EL (cell line): ENCODE measurements around the gene PTAR1.

Experiments used
- DNase-seq: peaks from one replicate; pipeline ENCODE4 v3.0.0-alpha.2; 2016

Gene PTAR1

DNA sequence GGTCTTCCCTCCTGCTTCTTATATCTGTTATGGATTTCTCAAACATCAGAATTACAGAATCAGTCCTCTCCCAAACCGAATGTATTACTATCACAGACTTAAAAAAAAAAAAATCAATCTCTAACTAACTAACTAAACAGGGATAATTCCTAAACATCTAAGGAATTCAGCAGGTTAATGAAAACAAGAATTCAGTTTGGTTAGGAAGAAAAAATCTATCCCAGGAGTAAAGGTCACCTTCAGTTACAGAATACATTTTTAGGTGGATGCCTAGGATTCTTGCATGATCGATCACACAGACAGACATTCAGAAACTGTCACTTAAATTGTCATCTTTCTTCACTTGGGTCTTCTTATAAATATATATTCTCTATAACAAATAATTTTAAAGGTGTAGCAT lies 11.5 kb downstream of the PTAR1 start:
- DNase-seq: peak; percentile 54

DNA sequence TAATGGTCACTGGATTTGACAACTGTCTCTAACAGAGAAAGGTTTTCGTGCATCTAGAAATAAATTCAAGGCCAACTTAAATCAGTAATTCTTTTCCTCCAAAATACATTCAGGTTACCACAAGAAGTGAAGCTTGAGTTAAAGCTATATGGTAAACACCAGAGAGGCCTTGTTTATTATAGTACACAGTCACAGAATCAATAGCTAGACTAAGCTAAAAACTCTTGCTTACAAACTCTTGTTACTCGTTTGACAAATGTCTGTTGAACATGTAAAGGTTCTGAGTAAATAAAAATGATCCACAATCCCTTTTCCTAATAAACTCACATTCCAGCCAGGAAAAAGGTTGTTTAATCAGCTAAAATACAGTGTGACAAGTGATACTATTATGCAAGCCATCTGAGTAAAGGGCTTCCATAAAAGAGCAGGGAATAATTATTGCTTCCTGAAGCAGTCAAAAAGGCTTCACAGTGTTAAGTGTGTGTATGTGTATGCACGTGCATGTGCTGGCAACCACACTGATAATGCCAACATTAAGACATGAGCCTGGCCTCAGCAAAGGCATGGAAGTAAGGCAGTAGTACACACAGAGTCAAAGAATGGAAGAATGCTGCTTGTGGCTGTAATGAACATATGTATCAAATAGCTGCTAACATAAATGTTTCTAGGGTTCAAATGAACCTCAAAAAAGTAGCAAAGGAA lies 12.8 kb downstream of the PTAR1 start:
- DNase-seq: no peak

DNA sequence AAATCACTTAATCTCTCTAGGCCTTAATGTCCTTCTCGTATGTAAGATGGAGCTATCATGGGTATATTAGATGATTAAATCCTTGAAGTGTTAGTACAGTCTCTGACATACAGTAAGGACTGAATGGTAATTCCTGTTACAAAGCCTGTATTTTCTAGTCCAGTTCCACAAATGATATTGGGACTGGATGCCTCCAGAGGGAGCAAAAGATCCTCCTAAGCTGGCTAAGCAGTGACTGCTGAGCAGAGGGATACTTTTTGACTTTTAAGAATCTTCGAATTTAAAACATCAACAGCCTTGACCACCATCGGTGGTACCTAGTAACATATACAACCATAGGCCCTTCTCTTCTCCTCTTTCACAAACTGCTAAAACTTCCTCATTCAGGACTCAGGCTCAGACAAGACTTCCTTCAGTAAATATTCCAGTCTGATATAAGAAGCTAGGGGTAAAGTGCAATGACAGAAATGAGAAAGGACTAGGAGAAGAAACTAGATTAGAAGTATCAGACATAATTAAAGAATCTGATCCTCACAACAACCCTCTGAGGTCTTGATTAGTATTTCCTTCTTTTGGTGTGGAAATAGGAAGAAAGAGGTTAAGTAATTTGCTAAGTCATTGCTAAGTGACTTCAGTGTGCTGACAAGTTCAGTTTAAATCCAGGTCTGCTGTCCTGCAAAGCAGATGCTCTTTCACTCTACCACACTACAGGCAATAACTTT lies 13.9 kb downstream of the PTAR1 start:
- no peak for DNase-seq

DNA sequence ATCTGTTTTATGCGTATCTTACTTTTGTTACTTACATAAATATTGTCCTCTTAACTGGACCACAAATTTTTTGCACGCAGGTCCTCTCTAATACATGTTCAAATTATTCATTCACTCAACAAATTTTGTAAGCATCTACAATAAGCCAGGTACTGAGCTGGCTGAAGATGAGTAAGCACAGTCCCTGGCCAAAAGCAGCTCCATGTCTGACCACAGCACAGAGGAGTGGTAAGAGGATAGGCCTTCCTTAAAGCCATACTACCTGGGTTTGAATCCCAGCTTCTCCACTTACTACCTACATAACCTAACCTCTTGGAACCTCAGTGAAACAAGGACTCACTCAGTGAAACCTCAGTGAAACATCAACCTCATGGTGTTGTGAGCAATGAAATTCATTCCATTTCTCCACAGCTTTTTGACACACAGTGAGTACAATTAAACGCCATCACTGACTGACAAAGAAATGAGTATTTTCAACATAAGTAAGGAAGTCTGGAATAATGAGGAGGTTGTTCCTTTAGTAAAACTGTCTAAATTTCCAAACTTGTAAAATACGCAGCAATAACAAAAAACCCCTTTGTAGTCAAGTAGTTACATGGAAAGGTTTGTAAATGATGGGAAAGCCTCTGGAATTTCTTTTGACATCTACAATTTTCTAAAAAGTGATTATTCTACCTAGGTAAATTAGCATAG lies 15.0 kb downstream of the PTAR1 start:
- DNase-seq: no peak

DNA sequence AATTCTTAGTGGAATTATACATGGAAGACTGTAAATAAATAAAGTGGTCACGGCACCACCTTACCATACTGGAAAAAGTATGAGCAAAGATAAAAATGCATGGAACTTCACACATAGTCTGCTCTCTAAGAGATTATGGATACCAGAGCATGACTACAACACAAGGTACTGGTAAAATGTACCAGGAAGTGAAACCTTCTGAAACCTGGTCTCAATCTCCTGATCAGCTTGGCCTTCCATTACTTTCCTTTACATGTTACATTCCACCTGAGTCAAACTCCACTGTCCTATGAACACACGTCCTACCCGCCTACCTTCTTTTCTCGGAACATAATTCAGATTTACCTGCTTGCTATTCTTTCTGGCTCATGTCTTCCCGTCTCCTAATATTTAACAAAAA lies 15.9 kb downstream of the PTAR1 start:
- no peak for DNase-seq

DNA sequence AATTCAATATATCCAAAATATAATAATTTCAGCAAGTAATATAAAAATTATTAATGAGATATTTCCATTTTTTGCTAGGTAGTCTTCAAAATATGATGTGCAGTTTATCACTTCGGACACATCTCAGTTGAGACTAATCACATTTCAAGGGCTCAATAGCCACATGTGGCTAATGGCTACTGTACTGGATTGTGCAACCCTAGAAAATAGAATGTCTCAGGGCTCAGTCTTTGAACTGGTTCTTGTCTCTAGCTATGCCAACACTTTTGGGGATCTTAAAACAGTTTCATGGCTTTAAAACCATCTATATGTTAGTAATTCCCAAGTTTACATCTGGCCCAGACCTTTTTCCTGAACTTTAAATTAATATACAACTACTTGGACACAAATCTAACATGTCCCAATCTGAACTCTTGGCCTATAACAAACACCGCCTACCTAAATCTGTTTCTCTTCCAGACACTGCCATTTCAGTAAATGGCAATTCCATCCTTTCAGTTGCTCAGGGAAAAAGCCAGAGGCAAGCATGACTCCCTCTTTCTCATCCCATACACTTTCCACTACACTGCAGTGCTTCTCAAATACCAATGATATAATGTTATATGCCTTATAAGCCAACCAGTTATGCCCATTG lies 18.8 kb downstream of the PTAR1 start:
- DNase-seq: no peak

DNA sequence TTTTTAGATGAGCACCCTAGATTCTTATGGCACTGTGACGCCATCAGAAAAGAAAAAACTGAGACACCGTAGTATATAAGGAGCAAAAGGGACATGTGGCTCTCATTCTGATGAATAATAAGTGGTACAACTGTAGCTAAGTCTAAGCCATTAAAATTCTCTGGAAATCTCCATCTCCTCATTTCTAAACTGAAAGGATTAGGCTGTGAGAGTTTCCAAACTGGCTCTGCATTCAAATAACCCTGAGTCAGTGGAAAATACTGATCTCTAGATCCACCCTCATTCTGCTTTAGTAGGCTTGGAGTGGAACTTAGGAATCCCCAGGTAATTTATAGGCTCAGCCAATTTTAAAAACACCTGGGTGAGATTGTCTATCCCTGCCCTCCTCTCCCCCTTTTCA lies 28.5 kb downstream of the PTAR1 start:
- no peak for DNase-seq

DNA sequence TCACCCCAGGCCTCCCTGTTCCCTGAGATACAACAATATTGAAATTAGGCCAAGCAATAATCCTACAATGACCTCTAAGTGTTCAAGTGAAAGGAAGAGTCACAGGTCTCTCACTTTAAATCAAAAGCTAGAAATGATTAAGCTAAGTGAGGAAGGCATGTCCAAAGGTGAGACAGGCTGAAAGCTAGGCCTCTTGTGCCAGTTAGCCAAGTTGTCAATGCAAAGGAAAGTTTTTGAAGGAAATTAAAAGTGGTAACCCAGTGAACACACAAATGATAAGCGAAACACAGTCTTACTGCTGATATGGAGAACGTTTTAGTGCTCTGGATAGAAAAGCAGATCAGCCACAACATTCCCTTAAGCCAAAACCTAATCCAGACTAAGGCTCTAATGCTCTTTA lies 39.8 kb downstream of the PTAR1 start:
- DNase-seq: no peak

DNA sequence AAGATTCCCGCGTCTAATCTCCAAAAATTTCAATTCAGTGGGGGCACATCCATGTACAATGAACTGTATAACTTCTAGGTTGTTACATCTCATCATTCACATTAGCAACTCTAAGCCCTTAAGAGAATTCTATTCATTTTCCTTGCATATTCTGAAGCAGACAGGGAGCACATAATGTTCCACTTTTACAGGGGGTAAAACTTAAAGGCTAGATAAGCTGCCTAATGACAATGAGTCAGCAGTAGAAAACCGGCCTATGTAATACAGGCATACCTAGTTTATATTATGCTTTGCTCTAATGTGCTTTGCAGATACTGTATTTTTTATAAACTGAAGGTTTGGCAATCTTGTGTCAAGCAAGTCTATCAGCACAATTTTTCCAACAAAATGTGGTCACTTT lies 40.4 kb downstream of the PTAR1 start:
- no peak for DNase-seq

DNA sequence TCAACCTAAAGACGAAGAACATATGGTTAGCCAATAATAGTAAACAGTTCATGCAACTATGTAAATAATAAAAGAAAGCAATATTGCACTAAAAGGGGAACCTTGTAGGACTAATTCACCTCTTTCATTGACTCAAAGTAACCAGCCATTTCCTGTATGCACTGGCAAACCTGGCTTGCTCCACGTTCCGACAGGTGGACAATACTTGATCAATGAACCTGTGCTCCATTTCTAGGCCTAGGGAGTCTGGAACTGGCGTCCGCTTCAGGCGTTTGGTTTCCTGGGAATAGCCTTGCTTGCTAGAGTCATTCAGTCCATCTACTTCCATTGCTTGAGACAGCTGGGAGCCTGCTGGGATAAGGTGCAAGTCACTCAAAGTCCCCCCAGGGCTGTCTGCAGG lies 41.6 kb downstream of the PTAR1 start:
- no peak for DNase-seq

DNA sequence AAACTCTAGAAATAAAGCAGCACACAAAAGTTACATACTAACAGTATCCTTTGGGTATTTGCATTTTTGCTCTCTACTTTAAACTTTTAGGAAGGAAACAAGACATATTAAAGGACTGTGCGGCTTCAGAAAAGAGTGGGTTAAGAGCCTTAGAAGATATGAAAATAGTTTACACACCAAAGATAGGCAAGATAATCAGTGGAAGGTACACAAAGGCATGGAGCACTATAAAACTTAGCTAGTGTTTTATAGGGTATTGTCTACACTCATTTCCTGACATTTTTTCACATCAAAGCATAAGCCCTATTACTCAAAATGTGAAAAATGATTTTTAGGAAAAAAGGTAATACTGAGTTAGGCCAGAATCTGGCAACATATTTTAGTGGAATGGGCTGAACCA lies 44.0 kb downstream of the PTAR1 start:
- no peak for DNase-seq

DNA sequence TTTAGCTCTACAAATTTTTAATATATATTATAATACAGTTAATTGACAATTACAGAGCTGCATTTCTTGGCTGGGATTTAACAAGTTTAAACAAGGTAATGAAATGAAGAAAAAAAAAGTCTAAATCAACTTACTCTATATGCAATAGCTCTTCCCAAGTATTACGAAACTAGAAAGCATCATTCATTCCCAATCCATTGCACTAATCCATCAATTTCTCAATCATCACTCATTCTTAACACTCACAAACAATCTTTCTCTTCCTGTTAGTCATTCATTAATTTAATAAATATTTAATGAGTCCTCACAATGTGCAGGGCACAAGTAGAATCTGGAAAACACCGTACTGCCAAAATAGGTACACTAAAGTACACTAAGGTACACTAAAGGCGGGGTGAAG lies 44.7 kb downstream of the PTAR1 start:
- DNase-seq: no peak

DNA sequence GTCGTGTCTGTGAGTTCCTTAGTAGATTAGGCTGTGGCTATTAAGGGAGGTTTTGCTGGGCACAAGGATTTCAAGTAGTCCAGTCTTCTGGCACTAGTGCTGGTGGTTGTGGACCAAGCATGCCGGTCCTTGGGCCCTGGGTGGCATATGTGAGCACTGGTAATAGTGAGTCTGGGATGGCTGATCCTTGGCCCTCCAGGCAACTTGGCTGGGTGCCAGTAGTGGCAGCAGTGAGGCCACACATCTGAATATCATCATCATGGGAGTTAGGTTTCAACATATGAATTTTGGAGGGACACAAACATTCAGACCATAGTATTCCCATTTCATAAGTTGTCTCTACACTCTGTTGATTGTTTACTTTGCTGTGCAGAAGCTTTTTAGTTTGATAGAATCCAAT lies 62.3 kb downstream of the PTAR1 start:
- no peak for DNase-seq

DNA sequence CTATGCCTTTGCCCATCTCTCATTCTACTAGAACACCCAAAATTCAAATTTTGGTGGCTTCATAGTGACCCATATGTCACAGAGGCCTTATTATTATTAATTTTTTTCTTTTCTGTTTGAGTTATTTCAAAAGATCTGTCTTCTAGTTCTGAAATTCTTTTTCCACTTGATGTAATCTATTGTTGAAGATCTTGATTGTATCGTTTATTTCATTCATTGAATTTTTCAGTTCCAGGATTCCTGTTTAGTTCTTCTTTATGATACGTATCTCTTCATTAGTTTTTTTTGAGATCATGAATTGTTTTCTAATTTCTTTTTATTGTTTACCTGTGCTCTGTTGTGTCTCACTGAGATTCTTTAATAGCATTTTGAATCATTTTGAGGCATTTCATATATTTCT lies 63.0 kb downstream of the PTAR1 start:
- DNase-seq: no peak

DNA sequence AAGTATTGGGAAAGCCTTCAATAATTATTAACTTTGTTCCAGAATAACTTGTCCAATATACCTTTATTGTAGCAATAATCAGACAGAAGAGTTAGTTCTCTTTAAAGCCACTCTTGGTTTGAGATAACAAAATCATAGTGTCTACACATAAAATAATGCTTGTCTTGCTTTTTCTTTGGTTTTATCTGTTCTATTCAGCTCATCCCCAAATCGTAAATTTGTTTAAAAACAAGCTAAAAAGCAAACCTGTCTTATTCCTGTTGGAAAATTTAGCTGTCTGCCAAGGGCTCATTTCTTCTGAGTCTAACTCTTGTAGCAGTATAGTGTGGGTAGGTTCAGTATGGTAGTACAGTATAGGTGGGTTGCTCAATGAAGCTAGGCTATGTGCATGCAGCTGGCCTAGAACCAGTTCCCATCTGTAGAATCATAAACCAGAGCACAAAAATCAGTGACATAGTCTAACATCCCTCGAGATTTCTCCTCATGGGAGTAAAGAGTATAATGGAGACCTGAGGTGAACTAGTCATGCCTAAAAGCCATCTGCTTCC lies 69.7 kb downstream of the PTAR1 start:
- no peak for DNase-seq

DNA sequence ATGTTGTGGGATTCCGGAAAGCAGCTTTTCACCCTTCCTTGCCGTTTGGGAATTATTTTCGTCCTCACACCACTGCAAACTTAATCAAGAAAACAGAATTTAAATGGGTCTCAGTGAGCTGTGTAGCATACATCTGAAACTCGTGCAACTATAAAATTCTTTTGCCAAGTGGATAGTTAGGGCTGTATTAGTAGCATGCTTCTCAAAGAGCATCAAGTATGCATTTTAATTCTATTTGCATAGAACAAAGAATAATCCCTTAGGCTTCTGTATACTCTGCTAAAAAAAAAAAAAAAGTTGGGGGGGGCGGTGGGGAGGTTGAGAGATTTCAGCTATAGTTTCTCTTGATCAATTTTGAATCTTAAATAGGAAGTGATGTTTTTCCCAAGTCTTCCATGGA lies 75.9 kb downstream of the PTAR1 start:
- DNase-seq: no peak

DNA sequence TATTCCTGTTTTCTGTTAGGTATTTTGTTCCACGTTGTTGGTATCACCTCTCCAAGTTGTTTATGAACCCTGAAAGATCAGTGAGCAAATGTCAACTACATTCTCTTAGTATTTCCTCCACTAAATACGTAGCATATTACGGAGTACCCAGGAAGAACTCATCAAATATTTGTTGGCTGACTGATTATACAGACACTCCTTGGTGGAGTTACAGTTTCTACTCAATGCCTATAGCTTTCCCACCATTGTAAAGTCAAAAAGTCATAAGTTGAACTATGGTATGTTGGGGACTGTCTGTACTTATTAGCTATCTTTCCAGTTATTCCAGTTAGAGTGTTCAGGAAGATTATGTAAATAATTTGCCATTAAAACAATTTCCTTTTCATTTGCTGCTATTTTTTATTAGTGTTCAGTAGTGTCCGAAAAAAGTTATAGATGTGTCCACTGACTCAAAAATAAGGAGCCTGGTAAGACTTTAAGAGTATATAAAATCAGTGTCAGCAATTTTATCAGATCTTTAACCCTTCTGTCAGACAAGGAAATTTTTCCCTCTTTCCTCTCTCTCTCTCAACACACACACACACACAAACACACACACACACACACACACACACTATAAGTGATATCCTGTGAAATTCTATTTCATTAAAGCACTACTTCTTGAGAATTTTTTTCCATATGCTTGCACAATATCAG lies 80.8 kb downstream of the PTAR1 start:
- peak; percentile 17 for DNase-seq

DNA sequence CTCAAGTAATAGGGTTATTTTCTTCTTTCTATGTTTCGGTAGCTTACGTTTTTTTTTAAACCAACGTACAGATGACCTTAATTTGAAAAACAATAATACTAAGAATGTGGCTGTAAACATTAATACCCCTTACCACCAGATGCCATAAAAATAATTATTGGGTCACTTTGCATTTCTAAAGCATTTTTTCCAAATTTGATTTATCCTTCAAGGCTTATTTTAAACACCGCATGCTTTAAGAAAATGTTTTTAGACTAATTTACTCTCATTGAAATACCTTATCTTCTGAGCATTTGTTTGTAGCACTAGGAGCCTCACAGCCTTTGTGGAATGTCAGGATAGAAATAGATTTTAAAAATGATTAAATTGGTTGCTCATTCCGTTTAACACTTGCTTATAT lies 81.9 kb downstream of the PTAR1 start:
- DNase-seq: no peak

DNA sequence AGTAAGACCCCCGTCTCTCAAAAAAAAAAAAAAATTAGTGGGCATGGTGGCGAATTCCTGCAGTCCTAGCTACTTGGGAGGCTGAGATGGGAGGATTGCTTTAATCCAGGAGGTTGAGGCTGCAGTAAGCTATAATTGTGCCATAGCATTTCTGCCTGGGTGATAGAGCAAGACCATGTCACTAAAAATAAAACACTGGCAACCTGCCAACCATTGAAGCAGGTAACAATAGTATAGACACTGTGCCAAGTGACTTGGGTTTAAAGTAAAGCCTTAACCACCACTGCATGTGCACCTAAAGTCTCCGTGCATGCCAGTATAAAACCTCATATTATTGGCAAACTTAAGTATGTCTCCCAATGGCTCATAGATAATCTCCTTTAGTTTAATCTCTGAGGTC lies 84.2 kb downstream of the PTAR1 start:
- peak; percentile 2 for DNase-seq

DNA sequence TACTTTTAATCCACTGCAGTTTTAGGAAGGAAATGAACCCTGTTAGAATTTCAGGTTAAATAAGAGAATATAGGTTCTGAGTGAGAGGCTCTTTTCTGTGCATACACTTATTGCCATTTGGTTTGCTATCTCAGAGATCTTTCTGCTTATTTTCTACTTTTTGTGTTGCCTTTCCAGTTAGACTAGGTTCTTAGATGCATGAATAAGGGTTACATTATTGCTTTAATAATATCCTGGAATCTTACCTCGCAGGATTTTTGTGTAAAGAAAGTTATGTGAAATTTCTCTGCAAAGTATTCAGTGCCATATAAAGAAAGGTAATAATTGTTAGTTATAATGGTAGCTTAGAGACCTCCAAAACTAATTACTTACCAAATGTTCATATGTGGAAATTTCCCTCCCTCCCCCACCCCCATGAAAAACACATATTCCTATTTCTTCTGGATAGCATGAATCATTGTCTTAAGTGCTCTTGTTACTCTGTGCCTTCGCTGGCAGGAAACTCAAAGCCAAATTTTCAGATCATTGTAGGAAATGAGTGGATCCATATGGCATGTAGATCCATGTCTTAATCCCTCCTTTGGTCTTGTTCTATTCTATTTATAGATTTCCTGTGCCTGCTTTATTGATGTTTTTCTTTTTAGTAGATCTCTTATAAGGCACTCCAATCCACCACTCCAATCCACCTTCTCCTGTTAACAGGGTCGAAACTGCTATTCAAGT lies 84.9 kb downstream of the PTAR1 start:
- peak; percentile 80 for DNase-seq

DNA sequence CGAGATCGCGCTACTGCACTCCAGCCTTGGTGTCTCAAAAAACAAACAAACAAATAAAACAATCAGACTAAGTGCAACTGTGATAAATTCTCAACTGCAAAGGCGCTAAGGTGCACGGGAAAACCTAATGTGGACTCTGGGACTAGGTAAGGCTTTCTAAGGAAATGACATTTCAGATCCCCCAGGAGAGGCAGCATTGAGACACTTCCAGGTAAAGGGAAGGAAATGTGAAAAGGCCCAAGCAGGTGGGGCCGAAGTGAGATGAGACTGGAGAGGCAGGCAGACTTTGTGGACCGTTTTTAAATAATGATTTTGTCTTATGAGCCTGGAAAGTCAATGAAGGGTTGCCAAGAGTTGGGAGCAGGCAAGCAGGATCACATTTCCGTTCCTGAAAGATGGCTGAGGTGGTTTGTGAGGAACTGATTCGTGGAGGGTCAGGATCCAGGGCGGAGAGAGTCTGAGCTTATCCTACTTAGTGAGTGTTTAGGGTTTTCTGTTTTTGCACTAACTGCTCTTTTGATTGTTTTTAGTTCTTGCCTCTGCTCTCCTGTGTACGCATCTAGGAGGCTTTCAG lies 85.6 kb downstream of the PTAR1 start:
- no peak for DNase-seq

DNA sequence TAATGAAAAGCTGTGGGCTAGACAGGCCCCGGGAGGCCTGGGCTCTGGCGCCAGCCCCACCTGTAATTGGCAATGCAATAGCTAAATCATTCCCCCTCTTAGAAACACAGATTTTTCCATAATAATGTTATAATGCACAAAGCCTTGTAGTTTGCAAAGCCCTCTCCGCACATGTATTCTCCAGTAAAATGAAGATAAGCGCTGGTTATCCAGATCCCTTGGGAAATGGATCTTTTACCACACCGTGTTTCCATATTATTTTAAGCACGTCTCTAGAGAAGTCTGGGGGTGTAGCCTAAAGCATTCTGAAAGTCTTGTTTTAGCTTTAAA lies 86.5 kb downstream of the PTAR1 start:
- no peak for DNase-seq
